GM13977 (cell line): ENCODE data around the gene FOLR3.
"Not testable (repeated sequence)": the region's sequence is repeated elsewhere in the genome, so short reads cannot be mapped to it uniquely, and the experiment has no call there.

Experiments
- DNase-seq: peaks from one replicate; pipeline ENCODE4 v3.0.0; 2012; ENCODE audit warnings: low spot score
- in situ Hi-C: fragments of 300-500 bp; cut with MboI; formaldehyde crosslinking; loops from one replicate; pipeline ENCODE4 v1.12.0; 2022; ENCODE audit warnings: low sequenced_read_pairs, low pct_unique_long_range_greater_than_20kb, mixed read lengths, inconsistent platforms; ENCODE audit not compliant: unreplicated experiment
- TF ChIP-seq, protein P1 (sequence below): IDR thresholded peaks from 2 replicates; pipeline ENCODE4 v1.5.1; 2012; ENCODE audit warnings: mild to moderate bottlenecking, control low read depth; ENCODE audit not compliant: insufficient read depth; ENCODE audit errors: extremely low read depth, missing control alignments

FOLR3 gene

DNA sequence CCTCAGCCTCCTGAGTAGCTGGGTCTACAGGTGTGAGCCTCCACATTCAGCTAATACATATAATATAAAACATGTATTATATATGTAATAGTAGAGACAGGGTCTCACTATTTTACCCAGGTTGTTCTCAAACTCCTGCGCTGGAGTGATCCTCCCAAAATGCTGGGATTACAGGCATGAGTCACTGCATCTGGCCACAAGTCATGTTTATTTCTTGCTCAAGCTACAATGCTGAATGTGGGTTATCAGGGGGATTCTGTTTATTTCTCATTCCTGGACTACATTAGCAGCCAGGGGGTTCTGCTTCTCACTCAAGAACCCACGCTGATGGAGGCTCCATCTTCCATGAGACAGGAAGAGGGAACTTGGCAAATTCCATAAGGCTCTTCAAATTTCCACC is 24.8 kb downstream of the FOLR3 start:
- no peak for DNase-seq
- TF ChIP-seq, protein P1, sequence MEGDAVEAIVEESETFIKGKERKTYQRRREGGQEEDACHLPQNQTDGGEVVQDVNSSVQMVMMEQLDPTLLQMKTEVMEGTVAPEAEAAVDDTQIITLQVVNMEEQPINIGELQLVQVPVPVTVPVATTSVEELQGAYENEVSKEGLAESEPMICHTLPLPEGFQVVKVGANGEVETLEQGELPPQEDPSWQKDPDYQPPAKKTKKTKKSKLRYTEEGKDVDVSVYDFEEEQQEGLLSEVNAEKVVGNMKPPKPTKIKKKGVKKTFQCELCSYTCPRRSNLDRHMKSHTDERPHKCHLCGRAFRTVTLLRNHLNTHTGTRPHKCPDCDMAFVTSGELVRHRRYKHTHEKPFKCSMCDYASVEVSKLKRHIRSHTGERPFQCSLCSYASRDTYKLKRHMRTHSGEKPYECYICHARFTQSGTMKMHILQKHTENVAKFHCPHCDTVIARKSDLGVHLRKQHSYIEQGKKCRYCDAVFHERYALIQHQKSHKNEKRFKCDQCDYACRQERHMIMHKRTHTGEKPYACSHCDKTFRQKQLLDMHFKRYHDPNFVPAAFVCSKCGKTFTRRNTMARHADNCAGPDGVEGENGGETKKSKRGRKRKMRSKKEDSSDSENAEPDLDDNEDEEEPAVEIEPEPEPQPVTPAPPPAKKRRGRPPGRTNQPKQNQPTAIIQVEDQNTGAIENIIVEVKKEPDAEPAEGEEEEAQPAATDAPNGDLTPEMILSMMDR = no peak
- in situ Hi-C loops = no loop called here

DNA sequence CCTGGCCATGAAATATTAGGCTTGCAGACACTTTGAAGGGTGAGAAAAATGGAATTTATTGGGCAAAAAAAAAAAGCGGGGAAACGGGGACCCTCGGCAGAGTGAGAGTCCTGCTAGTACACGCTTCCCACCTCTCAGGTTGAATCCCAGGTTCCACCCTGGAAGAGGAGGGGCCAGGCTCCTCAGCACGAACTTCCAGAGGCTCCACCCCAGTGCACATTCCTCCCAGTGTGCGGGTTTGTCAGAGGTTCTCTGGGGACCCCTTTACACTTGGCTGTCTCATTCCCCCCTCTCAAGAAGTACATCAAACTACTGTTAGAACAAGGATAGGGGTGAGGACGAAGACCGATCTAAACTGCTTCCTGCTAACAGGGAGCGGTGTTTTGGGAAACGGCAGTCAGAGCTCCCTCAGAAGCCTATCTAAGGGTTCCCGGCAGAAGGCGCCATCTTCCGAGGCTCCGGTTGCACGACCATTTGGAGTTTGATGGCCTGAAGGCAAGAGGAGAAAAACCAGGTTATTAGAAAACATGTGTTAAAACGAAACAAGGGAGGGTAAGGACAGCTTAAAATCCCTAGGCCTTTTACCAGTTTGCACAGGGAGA is 27.5 kb downstream of the FOLR3 start:
- no peak for DNase-seq
- TF ChIP-seq, protein P1 = no peak
- in situ Hi-C loops = no loop called here

DNA sequence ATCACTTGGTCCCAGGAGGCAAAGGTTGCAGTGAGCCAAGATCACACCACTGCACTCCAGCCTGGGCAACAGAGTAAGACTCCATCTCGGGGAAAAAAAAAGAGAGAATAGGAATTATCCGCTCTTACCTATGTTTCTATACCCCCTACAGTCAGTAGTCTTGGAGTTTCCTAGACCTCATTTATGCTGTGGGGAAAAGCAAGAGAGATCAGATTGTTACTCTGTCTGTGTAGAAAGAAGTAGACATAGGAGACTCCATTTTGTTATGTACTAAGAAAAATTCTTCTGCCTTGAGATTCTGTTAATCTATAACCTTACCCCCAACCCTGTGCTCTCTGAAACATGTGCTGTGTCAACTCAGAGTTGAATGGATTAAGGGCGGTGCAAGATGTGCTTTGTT is 28.7 kb downstream of the FOLR3 start:
- in situ Hi-C loops, DNase-seq: not testable (repeated sequence)

DNA sequence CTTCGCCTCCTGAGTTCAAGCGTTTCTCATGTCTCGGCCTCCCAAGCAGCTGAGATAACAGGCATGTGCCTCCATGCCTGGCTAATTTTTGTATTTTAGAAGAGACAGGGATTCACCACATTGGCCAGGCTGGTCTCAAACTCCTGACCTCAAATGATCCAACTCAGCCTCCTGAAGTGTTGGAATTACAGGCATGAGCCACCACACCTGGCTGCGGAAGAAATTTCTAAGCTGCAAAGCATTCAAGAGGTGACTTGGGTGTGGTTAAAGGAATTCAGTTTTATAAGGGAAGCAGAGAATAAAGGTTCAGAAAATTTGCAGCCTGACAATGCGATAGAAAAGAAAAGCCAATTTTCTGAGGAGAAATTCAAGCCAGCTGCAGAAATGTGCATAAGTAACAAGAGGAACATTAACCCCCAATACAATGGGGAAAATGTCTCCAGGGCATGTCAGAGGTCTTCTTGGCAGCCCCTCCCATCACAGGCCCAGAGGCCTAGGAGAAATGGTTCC is 33.6 kb downstream of the FOLR3 start:
- DNase-seq, in situ Hi-C loops: not testable (repeated sequence)

DNA sequence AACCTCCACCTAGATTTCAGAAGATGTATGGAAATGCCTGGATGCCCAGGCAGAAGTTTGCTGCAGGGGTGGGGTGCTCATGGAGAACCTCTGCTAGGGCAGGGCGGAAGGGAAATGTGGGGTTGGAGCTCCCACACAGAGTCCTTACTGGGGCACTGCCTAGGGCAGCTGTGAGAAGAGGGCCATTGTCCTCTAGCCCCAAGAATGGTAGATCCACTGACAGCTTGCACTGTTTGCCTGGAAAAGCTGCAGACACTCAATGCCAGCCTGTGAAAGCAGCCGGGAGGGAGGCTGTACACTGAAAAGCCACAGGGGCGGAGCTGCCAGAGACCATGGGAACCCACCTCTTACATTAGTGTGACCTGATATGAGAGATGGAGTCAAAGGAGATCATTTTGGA is 34.2 kb downstream of the FOLR3 start:
- DNase-seq, in situ Hi-C loops: not testable (repeated sequence)

DNA sequence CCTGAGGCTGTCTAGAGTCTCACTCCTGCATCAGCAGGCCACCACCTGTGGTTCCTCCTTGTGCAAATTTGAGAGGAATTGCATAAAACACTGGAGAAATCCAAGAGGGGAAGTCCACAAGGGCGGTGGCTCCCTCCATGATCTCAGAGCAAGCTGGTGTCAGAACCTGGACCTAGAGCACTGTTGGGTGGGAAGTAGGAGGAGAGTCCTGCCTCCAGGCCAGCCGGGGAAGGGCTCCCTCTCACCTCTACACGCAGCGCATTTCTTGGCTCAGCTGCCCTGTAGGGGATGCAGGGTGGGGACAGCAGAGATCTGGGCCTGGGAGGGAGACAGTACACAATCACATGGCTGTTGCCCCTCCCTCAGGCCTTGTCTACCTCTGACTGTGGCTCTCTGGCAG is 36.5 kb downstream of the FOLR3 start:
- in situ Hi-C loops, DNase-seq: not testable (repeated sequence)

DNA sequence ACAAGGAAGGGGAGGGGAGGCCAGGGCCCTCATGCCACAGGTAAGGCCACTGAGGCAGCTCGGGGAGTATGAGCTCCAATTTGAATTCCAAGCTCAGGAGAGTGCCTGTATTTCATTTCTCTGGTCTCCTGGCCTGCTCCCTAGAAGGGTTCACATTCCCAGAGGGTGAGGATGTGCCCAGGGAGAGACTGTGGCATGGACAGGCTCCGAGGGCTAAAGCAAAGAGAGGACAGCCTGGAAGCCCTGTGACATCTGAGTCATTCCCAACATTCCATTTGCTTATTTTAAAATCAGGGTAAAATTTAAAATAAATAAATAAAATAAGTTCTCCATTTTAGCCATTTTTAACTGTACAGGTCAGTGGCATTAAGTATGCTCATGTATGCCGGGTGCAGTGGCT is 37.8 kb downstream of the FOLR3 start:
- TF ChIP-seq, protein P1 = no peak
- no peak for DNase-seq
- in situ Hi-C loops = no loop called here

DNA sequence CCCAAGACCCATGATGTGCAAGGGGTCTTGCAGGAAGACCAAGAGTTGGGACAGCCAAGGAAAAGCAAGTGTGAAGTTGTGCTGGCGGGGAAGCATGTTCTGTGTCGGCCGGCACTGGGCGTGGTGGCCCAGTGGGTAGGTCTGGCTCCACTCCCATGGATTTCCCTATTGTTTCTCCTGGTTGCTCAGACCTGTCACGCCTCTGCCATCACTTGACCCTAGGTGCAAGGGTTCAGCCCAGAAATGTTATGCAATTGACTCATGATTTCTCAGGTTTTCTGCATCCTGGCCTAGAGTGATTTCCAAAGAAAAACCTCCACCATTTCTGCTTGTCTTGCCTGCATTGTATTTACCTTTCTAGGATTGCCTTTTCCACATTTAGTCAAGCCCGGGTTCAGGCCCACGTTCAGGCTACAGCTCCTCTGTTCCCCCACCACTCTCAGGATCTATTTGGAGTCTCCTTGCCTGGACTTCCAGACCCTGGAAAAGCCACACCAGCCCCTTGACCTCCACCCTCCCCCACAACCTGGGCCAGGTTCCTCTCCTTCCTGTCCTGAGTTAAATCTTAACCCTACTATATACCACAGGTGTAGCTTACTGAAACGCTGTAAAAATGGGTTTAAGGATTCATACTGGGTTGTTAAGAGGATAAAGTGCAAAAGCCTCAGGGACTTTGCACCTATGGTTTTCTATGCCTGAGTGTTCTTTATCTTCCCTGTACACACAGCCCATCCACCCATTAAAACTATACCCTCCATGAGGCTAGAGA is 39.0 kb downstream of the FOLR3 start:
- in situ Hi-C loops = no loop called here
- TF ChIP-seq, protein P1 = no peak
- no peak for DNase-seq

DNA sequence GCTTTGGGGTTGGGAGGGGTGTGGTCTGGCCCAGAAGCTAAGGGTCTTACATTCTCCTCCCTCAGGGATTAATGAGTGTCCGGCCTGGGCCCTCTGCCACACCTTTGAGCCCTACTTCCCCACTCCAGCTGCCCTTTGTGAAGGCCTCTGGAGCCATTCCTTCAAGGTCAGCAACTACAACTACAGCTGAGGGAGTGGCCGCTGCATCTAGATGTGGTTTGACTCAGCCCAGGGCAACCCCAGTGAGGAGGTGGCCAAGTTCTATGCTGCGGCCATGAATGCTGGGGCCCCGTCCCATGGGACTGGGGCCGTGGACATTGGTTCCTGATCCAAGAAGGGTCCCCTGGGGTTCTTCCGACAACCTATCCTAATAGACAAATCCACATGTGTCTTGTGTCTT is 42.1 kb downstream of the FOLR3 start:
- DNase-seq = no peak
- TF ChIP-seq, protein P1 = no peak
- in situ Hi-C loops = no loop called here
